Measurements from ENCODE around the gene TUBB3. TPM values are rescaled to one million over a fixed set of nuclear protein-coding genes. Genes with fewer than 3 reads are reported as not detected.

The TUBB3 gene
- total RNA-seq, 1 experiment from 2014 or later = 79.6 TPM

GRCh38 chr16:89884041-89884421, 39.1 kb upstream of the TUBB3 start:
- H4K20me1 ChIP-seq (ENCODE audit: insufficient read depth) = peaks cover 45% of the 10 kb centered on the region
- no peak overlapping the region for H3K4me2 ChIP-seq
- H3K9me3 ChIP-seq (ENCODE audit: insufficient read depth, low read depth) = no peaks in the 10 kb centered on the region
- no TSS peak for BruUV-seq (replicated peaks)
- H3K9me2 ChIP-seq (ENCODE audit: insufficient read depth) = no peaks in the 10 kb centered on the region
- no peaks in the 10 kb centered on the region for H3K4me1 ChIP-seq (replicated peaks; ENCODE audit: insufficient read depth)
- H2AFZ ChIP-seq = no peak overlapping the region
- no peaks in the 10 kb centered on the region for H3K27me3 ChIP-seq (ENCODE audit: insufficient read depth, low read depth)
- no peak for DNase-seq
- no peak for TF ChIP-seq EZH2 (IDR thresholded peaks at IDR 0.05; ENCODE audit: low read depth)
- no peak for TF ChIP-seq CTCF (conservative IDR thresholded peaks at IDR 0.05)
- H3K4me3 ChIP-seq = no peak overlapping the region
- POLR2A ChIA-PET (ENCODE audit: unreplicated experiment) = no interaction called here
- intact Hi-C loops (cut with micrococcal nuclease; ENCODE audit: unreplicated experiment) = no loop called here
- H3K79me2 ChIP-seq (ENCODE audit: low read depth) = peaks cover 35% of the 10 kb centered on the region
- no peak overlapping the region for H3K27ac ChIP-seq
- no peaks in the 10 kb centered on the region for H3F3A ChIP-seq (ENCODE audit: insufficient read depth, low read depth)
- CTCF ChIA-PET = no interaction called here
- H3K36me3 ChIP-seq (ENCODE audit: low read depth) = peaks cover 22% of the 10 kb centered on the region

- Histone ChIP-seq H4K20me1 (ENCODE audit: insufficient read depth) (peaks cover 39% of the 10 kb centered on the region), H3K9me2 (ENCODE audit: insufficient read depth) (no peaks in the 10 kb centered on the region), H3F3A (ENCODE audit: insufficient read depth, low read depth) (no peaks in the 10 kb centered on the region), H2AFZ (no peak overlapping the region), H3K4me3 (no peak overlapping the region), H3K4me2 (no peak overlapping the region), H3K27me3 (ENCODE audit: insufficient read depth, low read depth) (no peaks in the 10 kb centered on the region), H3K36me3 (ENCODE audit: low read depth) (peaks cover 24% of the 10 kb centered on the region), H3K27ac (no peak overlapping the region), H3K4me1 (replicated peaks; ENCODE audit: insufficient read depth) (no peaks in the 10 kb centered on the region), H3K9me3 (ENCODE audit: insufficient read depth, low read depth) (no peaks in the 10 kb centered on the region), H3K79me2 (ENCODE audit: low read depth) (peaks cover 7% of the 10 kb centered on the region)
- TF ChIP-seq CTCF (conservative IDR thresholded peaks at IDR 0.05) (no peak), EZH2 (IDR thresholded peaks at IDR 0.05; ENCODE audit: low read depth) (no peak)
- intact Hi-C loops (cut with micrococcal nuclease; ENCODE audit: unreplicated experiment) = no loop called here
- ChIA-PET CTCF (no interaction called here), POLR2A (ENCODE audit: unreplicated experiment) (no interaction called here)
- no TSS peak for BruUV-seq (replicated peaks)
- no peak for DNase-seq
Measured at GRCh38 chr16:89887243-89887642, 35.9 kb upstream of the TUBB3 start.

GRCh38 chr16:89890200-89890599, 32.9 kb upstream of the TUBB3 start:
- no peak overlapping the region for H3K4me2 ChIP-seq
- no peaks in the 10 kb centered on the region for H3K9me2 ChIP-seq (ENCODE audit: insufficient read depth)
- H4K20me1 ChIP-seq (ENCODE audit: insufficient read depth) = peaks cover 24% of the 10 kb centered on the region
- no peak for DNase-seq
- ChIA-PET CTCF (no interaction called here), POLR2A (ENCODE audit: unreplicated experiment) (interaction anchor here (0.6 kb wide), 1 partner anchor 133 kb away, joined by 3 read pairs; no protein-coding TSS in a partner anchor)
- H3K79me2 ChIP-seq (ENCODE audit: low read depth) = no peaks in the 10 kb centered on the region
- H3K27me3 ChIP-seq (ENCODE audit: insufficient read depth, low read depth) = no peaks in the 10 kb centered on the region
- H2AFZ ChIP-seq = no peak overlapping the region
- TF ChIP-seq CTCF (conservative IDR thresholded peaks at IDR 0.05) (no peak), EZH2 (IDR thresholded peaks at IDR 0.05; ENCODE audit: low read depth) (no peak)
- no peaks in the 10 kb centered on the region for H3K9me3 ChIP-seq (ENCODE audit: insufficient read depth, low read depth)
- H3K27ac ChIP-seq = no peak overlapping the region
- H3K36me3 ChIP-seq (ENCODE audit: low read depth) = peaks cover 10% of the 10 kb centered on the region
- no TSS peak for BruUV-seq (replicated peaks)
- no peaks in the 10 kb centered on the region for H3K4me1 ChIP-seq (replicated peaks; ENCODE audit: insufficient read depth)
- no peaks in the 10 kb centered on the region; the same call in 1 of the 2 replicates for H3F3A ChIP-seq (ENCODE audit: insufficient read depth, low read depth)
- no peak overlapping the region for H3K4me3 ChIP-seq
- intact Hi-C loops (cut with micrococcal nuclease; ENCODE audit: unreplicated experiment) = no loop called here

Data from PC-9 (cell line).